Hematopoietic multipotent progenitor cell treated with erythropoietin and hydrocortisone succinate and interleukin-3 and kit ligand, for 4 days (in vitro differentiated cells): ENCODE results near the gene CREB5.
"Not testable (repeated sequence)": the region's sequence is repeated elsewhere in the genome, so short reads cannot be mapped to it uniquely, and the experiment has no call there.

Experiments
- DNase-seq: peaks from one replicate; pipeline ENCODE4 v3.0.0-alpha.2; 2015

The CREB5 gene

DNA sequence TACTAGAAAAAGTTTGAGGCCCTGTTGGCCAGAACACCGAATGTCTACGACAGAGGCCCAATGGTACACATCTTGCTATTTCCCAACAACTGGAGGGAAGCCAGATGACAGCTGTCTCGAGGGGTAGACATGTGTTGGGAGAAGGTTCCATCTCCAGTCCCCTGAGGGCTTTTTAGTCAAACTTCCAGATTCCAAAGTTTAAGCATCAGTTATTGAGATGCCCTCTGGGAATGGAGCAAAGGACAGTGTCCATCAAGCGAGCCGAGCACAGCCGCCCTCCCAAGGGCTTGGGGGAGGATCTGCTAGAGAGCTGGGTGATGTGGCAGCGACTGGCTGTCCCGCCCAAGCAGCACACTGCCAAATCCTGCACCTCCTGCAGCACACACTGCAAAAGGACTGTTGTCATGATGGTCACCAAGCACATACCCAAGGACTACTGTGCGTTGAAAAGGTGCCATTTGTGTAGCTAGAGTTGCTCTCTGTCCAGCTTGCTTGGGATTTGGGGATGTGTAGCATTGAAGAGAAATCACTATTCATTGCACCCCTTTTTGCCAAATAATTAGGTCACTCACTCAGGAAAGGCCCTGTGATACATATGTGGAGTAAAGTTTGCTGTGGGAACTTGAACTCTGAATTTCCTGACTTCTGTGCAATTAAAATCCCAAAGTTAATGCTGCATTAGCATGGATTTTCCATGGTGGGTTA is 381.2 kb downstream of the CREB5 start:
- DNase-seq = no peak

- no peak for DNase-seq
Observed at GRCh38 chr7:28798274-28798673, 386.0 kb downstream of the CREB5 start.

- DNase-seq = no peak
Observed at GRCh38 chr7:28799619-28800018, 387.3 kb downstream of the CREB5 start.

GRCh38 chr7:28800150-28800549 is 387.8 kb downstream of the CREB5 start:
- no peak for DNase-seq

GRCh38 chr7:28802450-28802849 is 390.1 kb downstream of the CREB5 start:
- DNase-seq = no peak

- no peak for DNase-seq
Observed at GRCh38 chr7:28804157-28804556, 391.8 kb downstream of the CREB5 start.

DNA sequence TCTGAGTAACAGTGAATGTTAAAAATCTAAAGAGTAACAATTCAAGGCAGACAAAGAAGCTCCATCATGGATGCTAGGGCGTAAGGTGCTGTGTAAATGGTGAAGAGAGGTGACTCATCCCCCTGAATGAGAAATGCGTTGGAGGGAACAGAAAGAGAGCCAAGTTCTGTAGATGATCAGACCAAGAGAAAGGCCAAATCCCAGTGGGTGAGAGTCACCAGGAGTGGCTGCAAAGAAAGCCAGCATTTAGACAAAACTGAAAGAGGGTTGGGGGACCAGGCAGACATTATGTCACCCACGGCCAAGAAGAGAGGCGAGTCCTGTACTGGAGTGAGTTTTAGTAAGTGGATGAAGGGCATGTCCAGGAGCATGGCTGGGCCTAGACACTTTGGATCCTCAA is 392.7 kb downstream of the CREB5 start:
- DNase-seq = no peak

DNA sequence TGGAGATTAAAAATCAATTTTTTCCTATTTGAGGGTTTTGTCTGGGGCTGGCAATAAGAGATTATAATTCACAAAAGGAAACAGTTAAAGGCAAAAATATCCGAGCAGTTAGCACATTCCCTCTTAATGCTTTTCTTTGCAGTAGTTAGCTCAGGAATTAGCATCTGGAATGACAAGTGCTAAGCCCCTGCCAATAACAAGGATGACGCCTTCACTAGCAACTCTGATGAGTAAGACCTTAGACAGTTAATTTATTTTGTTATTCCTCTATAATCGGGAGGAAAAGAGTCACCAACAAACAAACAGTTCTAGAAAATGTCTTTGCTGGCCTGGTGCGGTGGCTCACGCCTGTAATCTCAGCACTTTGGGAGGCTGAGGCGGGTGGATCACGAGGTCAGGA is 394.5 kb downstream of the CREB5 start:
- DNase-seq = no peak

DNA sequence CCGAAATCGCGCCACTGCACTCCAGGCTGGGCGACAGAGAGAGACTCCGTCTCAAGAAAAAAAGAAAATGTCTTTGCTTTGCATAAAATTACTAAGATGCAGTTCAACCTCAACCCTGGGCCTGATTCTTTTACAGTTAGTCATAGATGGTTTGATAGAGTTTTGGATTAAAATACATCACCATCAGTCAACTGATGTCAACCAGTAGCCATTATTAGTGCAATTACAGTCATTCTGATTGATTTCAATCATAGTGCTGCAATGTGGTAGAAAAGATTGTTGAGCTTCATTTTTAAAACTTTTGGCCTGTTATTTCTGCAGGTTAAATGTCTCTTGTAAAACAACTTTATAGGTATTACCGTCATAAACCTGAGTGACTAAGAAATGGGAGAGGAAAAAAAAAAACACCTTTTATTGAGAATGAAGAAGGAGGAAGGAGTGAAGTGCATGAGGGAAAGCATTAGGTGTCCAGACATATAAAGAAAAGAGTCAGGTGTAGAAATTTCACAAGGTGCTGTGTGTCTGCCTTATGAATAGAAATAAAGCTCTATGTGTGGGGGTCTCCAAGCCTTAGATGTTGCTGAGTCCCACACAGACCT is 395.2 kb downstream of the CREB5 start:
- DNase-seq = no peak

DNA sequence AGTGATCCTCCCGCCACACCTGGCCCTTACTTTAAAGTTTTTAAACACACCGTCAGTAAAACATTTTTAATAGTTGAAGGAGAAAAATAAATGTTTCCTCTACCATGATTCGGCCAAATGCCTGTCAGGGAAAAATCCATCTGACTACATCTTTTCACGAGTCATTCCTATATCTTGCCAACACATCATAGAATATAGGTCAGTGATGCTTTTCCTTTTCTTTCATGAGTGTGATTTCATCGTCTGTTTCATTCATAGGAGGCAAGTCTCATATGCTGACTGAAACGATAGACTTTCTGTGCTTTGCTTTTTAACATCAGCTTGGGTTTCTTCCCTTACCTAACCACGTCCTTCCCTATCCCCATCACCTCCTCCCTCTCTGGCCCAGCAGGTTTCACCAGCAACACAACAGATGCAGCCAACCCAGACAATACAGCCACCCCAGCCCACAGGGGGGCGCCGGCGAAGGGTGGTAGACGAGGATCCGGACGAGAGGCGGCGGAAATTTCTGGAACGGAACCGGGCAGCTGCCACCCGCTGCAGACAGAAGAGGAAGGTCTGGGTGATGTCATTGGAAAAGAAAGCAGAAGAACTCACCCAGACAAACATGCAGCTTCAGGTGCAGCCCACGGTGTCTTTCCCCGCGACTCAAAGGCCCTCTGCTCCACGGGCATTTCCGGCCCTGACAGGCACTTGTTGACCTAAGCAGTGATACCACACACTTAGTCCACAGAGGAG is 396.6 kb downstream of the CREB5 start:
- no peak for DNase-seq

DNA sequence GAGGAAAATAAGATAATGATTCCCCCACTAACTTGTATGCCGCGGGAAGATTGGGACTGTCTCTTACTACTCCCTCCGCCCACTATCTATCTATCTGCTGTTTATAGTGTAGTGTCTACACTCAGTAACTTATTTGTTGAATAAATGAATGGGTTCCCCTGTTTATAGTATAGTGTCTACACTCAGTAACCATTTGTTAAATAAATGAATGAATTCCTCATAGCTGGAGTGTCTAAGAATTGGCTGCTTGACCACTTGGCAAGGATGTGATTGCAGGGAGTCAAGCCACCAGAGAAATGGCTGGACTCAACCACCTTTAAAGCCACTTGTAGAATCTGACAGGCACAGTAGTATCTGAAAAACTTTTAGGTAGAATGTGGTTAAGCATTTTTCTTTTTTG is 398.7 kb downstream of the CREB5 start:
- DNase-seq = no peak

- no peak for DNase-seq
Observed at GRCh38 chr7:28811701-28812430, 399.5 kb downstream of the CREB5 start.

- DNase-seq = no peak
Observed at GRCh38 chr7:28812616-28813015, 400.3 kb downstream of the CREB5 start.

- no peak for DNase-seq
Observed at GRCh38 chr7:28813243-28813962, 401.1 kb downstream of the CREB5 start.

GRCh38 chr7:28815369-28815927 is 403.1 kb downstream of the CREB5 start:
- DNase-seq = no peak

DNA sequence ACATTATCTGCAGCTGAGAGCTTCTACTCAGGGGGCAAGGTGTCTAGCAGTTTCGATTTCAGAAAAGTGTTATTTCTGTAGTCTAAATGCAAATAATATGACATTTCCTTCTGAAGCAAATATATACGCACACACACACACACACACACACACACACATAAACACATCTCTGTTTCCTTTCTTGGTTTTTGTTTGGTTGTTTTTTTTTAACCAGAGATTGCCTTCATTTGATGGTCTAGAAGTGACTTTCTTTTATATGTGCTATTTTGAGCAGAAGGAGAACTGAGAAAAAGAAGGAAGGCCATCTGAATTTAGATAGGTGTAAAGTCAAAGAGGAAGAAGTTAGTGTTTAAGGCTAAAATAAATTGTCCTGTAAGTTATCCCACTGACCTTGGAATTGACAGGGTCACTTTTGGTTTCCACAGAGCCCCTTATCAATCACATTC is 403.6 kb downstream of the CREB5 start:
- no peak for DNase-seq

DNA sequence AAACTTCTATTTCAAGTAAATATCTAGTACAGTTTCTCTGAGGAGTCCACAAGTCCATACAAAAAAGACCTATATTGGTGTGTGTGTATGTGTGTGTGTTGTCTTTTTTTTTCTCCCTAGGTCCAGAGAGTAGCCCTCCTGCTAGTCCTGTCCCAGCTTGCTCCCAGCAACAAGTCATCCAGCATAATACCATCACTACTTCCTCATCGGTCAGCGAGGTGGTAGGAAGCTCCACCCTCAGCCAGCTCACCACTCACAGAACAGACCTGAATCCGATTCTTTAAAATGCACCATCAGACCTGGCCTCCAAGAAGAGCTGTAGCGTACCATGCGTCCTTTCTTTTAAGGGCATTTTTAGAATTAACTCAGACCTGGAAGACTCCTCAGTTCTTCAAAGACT is 406.7 kb downstream of the CREB5 start:
- no peak for DNase-seq

DNA sequence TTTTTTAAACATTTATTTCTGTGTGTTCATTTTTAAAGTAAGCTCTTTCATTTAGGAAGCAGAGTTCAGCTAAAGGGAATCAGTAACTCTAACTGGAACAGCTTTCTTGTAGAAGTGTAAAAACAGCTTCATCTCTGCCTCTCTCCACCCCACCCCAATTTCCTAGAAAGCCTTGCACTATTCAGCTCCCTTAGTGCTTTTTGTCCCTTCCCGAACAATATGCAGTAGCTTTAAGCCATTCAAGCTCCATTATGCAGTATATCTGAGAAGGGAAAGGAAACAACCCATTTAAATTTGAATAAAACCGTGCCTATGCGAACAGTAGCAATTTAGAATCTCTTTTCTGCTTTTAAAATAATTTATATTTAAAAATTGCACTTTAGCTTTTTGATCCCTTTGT is 411.3 kb downstream of the CREB5 start:
- DNase-seq = no peak

DNA sequence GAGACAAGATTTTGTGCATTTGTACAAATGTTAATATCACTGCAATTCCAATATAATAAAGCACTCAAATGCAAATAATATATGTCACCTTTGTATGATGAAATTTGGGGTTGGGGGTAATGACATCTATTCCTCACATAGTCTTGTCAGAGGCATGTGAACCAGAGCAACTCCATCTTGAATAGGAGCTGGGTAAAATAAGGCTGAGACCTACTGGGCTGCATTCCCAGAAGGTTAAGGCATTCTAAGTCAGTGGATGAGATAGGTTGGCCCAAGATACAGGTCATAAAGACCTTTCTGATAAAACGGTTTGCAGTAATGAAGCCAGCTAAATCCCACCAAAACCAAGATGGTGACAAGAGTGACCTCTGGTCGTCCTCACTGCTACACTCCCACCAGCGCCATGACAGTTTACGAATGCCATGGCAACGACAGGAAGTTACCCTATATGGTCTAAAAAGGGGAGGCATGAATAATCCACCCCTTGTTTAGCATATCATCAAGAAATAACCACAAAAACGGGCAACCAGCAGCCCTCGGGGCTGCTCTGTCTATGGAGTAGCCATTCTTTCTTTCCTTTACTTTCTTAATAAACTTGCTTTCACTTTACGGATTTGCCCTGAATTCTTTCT is 413.6 kb downstream of the CREB5 start:
- not testable (repeated sequence) for DNase-seq

DNA sequence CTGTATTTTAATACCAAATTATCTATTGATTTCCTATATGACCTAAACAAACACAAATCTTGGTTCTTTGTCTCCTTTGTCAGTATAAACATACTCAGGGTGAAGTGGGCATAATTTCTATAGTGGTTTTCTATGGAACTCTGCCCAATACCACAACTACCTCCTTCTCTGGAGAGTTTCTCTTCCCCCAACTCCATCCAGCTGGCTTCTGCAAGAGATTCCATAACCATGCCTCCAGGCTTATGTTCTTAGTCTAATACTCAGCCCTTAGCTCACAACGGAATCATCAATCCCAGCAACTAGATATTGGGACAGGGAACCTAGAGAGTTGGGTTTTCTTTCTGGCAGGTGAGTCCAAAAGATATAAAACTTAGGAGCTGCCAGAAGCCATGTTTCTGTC is 418.5 kb downstream of the CREB5 start:
- peak; percentile 27 for DNase-seq

DNA sequence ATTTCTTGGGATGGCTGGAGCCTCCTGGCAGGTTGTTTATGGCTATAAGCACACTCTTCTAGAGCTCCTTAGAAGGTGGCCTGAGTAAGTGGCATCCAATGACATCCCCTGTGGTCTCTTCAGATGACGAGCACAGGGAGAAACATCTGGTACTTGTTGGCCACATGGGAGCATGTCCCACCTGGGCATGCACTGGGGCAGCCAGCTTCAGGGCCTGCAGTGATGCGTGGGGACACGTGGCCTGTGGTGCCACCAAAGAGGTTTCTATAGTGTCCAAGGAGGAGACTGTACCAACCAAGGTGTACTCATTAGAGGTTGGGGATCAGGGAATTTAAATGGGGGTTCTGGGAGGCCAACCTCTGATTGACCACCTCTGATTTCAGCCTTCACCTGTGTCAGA is 420.4 kb downstream of the CREB5 start:
- no peak for DNase-seq

GRCh38 chr7:28835800-28836199 is 423.5 kb downstream of the CREB5 start:
- DNase-seq = no peak
